ENCODE data around the gene ARPC5. TPM values are rescaled to one million over a fixed set of nuclear protein-coding genes. Genes with fewer than 3 reads are reported as not detected.

Gene ARPC5
- total RNA-seq, 1 donor, result 288 TPM

DNA sequence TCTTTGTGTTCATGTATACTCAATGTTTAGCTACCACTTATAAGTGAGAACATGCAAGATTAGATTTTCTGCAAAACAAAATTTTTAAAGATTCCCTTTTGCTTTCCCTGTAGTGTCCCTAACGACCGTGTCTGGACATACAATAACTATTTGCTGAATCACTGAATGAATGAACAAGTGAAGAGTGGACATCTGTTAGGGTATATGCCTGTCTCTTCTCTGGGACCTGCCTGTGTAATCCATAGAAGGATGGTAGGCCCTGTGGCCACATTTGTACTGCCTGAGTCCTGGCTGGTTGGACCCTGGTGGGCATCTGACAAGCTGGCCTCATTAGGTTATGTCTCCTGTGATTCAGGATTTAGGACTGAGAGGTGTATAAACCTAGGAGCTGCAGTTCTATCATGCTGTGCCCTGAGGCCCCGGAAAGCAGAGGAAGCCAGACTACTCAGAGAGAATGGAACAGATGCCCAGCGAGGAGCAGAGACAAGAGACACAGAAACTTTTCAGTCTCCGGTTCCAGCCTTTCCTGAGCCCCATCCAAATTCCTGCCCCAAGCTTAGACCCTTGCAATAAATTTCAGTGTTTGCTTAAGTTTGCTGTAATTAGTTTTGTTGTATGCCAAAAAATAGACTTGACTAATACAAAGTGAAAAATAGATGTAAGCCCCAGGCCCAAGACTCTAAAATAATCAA, 37.8 kb downstream of the ARPC5 start:
- DNase-seq (ENCODE audit: low read depth), result no peak

DNA sequence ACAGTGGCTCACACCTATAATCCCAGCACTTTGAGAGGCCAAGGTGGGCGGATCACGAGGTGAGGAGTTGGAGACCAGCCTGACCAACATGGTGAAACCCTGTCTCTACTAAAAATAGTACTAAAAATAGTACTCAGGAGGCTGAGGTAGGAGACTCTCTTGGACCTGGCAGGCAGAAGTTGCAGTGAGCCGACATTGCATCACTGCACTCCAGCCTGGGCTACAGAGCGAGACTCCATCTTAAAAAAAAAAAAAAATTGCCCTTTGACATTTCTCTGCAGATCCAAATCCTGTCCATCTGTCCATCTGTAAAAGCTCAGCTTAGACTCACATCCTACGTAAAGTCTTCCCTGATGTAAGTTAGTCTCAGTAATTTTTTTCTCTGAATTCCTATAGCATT, 39.1 kb downstream of the ARPC5 start:
- TF ChIP-seq CTCF (IDR thresholded peaks at IDR 0.05; ENCODE audit: insufficient read depth, low read depth, low read length), result no peak
- no peak overlapping the region for H3K4me3 ChIP-seq (ENCODE audit: low read depth, low read length)
- DNase-seq (ENCODE audit: low read depth), result no peak

More for the DNA sequence above, 37.8 kb downstream of the ARPC5 start:
- no peak overlapping the region for H3K4me3 ChIP-seq (ENCODE audit: low read depth, low read length)
- TF ChIP-seq CTCF (IDR thresholded peaks at IDR 0.05; ENCODE audit: insufficient read depth, low read depth, low read length), result no peak

- no peak overlapping the region for H3K4me3 ChIP-seq (ENCODE audit: low read depth, low read length)
- TF ChIP-seq CTCF (IDR thresholded peaks at IDR 0.05; ENCODE audit: insufficient read depth, low read depth, low read length), result no peak
- no peak for DNase-seq (ENCODE audit: low read depth)
Observed at GRCh38 chr1:183595537-183595936, 40.0 kb downstream of the ARPC5 start.

GRCh38 chr1:183593356-183593755, 42.2 kb downstream of the ARPC5 start:
- DNase-seq (ENCODE audit: low read depth), result no peak
- TF ChIP-seq CTCF (IDR thresholded peaks at IDR 0.05; ENCODE audit: insufficient read depth, low read depth, low read length), result no peak
- no peak overlapping the region for H3K4me3 ChIP-seq (ENCODE audit: low read depth, low read length)

DNA sequence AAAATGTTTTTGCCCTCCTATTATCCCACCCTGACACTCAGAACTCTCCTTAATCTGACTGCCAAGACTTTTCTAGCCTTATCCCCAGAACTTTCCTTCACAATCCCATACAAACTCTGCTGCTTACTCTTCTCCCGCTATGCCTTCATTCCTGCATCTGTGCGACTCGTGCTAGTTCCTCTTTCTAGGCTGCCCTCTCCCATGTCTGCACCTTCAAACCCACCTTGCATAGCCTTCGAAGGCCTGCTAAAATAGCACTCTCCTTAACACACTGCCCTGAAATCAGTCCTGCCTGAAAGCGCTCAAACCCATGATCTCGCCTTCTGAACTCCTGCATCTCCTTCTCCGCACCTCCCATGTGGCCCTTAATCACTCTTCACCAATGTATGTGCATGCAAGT, 42.9 kb downstream of the ARPC5 start:
- no peak for TF ChIP-seq CTCF (IDR thresholded peaks at IDR 0.05; ENCODE audit: insufficient read depth, low read depth, low read length)
- H3K4me3 ChIP-seq (ENCODE audit: low read depth, low read length), result no peak overlapping the region
- no peak for DNase-seq (ENCODE audit: low read depth)

GRCh38 chr1:183590244-183591191, 45.1 kb downstream of the ARPC5 start, which contains the start of gene NCF2:
NCF2 (minus strand) TSS chr1:183590459; CDS start chr1:183590329, 130 bp downstream.
- no peak within 1 kb of the TSS for H3K4me3 ChIP-seq (ENCODE audit: low read depth, low read length)
- no peak for DNase-seq (ENCODE audit: low read depth)
- TF ChIP-seq CTCF (IDR thresholded peaks at IDR 0.05; ENCODE audit: insufficient read depth, low read depth, low read length), result no peak
